T-helper 9 cell (primary cell): Measurements from ENCODE around the gene PRKAR1A.
"Not testable (repeated sequence)": the region's sequence is repeated elsewhere in the genome, so short reads cannot be mapped to it uniquely, and the experiment has no call there.

Experiments used
- DNase-seq: peaks from one replicate; pipeline ENCODE4 v3.0.0-alpha.2; 2020

Gene PRKAR1A

GRCh38 chr17:68581863-68582645 lies 69.8 kb downstream of the PRKAR1A start:
- DNase-seq: no peak

GRCh38 chr17:68582867-68583266 lies 70.6 kb downstream of the PRKAR1A start:
- not testable (repeated sequence) for DNase-seq

- DNase-seq: no peak
These were observed 72.5 kb downstream of the PRKAR1A start for GRCh38 chr17:68584581-68585303.

- no peak for DNase-seq
These were observed 73.4 kb downstream of the PRKAR1A start for GRCh38 chr17:68585643-68586042.

DNA sequence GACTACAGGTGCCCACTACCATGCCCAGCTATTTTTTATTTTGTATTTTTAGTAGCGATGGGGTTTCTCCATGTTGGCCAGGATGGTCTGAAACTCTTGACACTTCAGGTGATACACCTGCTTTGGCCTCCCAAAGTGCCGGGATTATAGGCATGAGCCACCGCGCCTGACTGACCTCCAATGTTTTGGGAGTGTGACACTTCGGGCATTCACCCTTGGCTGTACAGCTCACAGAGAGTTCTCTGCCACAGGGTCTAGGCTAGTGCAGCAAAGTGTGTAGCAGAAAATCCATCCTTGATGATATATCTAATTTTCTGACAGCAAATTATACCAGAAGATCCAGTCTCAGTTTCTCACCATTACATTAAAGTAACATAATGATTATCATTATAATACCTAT lies 74.8 kb downstream of the PRKAR1A start:
- no peak for DNase-seq

DNA sequence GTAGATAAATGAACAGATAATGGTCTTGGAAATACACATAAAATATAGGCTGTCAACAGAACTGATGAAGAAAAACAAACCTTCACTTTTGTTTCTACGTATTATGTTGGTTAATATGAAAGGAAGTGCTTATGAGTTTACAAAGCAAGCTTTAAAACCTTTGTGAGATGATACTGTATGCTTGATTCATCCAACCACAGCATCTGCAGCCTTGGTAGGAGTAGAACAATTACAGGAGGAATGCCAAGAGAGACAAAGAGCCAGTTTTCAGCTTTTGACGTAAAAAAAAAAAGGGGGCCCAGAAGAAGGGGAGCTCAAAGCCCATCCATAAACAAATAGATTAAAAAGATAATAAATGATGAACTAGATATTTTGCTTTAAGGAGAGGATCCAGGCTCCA lies 75.6 kb downstream of the PRKAR1A start:
- DNase-seq: no peak

- DNase-seq: no peak
These were observed 76.1 kb downstream of the PRKAR1A start for GRCh38 chr17:68588362-68588761.

GRCh38 chr17:68589086-68589485 lies 76.9 kb downstream of the PRKAR1A start:
- DNase-seq: no peak

GRCh38 chr17:68591583-68591982 lies 79.4 kb downstream of the PRKAR1A start:
- no peak for DNase-seq

DNA sequence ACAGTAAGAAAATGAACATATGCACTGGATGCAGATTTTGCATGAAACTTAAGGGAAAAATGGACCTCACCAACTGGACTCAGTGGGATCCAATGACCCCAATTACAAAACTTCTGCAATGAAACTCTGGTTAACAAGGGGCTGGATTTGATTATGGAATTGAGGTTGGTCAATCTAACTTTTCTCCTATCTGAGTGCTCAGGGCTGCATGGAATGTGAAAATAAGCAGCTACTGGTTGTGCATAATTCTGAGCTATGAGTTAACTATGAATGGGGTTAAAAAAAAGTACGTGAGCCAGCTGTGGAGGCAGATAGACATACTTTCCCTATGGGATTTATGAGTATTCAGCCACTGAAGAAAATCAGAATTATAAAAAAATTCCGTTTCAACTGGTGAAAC lies 79.8 kb downstream of the PRKAR1A start:
- DNase-seq: no peak

DNA sequence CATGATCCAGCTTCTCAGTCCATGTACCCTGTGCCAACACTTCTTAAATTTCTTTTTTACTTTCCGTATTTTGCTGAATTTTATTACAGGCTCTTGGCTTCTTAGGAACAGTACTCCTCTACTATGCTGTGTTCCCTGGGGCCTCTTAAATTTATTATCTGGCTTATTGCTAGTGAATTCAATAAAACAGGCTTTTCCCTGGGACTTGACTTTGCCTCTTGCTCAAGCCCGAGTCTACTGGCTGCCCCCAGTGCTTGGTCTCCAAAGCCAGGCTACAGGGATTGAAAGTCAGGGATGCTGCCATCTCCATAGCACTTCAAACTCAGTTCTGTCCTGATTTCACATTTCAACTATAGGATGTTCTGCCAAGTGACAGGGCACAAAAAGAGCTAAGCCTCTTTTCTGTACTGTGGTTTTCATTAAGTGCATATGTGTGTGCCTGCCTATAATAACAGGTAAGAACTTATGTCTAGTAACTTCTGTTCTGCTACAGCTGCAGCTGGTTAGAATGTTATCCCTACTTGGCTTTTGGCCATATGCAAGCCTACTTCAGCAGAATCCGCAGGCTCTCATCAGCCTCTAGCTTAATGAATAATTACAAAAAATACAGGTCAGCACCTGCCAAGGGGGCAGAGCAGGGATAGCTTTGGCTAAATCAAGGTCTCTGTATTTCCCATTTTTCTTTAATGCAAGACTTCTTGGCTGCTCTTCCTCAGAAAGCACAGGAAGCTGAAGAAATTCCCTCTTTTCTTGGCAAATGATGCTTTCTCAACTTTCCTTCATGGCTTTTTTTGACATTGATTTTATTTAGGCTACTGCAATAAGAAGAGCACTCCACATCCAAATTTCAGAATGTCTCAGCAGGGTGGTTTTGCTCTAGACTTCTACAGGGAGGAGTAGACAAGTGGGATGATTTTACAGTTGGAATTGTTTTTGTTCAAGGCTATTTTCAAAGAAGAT lies 80.7 kb downstream of the PRKAR1A start:
- DNase-seq: no peak

DNA sequence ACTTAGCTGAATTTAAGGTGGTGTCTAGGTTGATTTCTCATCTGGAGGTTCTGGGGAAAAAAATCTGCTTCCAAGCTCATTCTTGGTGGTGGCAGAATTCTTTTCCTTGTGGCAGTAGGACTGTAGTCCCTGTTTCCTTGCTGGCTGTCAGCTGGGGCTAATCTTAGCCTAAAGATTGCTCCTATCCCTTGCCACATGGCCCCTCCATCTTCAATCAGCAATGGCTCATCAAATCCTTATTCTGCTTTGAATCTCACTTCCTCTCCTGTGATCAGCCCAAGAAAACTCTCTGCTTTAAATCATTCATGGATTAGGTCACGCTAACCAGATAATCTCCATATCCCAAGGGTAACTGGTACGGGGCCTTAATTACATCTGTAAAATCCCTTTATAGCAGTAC lies 82.3 kb downstream of the PRKAR1A start:
- DNase-seq: no peak

- no peak for DNase-seq
These were observed 83.3 kb downstream of the PRKAR1A start for GRCh38 chr17:68595496-68595895.

GRCh38 chr17:68595986-68596385 lies 83.8 kb downstream of the PRKAR1A start:
- no peak for DNase-seq

DNA sequence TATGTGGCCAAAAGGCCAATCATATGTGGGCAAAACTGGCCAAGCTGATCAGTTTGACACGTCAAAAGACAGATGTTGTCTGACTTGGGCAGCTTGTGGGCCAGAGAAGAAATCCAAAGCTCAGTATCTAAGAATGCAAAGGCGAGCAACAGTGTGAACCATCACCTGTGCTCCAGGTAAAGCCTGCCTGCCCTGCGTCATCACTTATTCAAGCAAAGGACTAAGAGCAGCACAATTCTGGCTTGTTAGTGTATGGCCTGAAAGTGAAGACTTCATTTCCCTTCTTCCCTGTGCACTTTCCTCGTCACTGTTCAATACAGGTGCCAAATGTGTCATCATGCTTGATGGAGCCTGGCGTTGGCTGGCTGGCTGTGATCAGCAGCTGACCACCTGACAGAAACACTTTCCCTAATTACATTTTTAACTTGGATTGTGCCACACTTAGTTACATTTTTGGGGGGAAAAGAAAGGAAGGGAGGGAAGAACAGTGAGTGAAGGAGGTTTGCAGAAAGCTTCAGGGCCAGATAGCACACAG lies 84.2 kb downstream of the PRKAR1A start:
- no peak for DNase-seq

DNA sequence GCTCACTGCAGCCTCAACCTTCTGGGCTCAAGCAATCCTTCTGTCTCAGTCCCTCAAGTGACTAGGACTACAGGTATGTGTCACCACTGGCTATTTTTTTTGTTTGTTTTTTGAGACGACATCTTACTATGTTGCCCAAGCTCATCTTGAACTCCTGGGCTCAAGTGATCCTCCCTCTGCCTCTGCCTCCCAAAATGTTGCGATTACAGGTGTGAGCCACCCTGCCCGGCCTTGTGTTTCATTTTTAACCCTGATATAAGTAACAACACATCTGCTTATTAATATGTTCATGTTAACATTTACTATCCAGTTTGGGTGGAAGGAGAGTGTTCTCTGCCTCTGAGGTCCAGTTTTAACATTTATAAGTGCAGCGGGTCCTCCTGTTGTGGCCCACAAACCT lies 85.8 kb downstream of the PRKAR1A start:
- DNase-seq: no peak

GRCh38 chr17:68598545-68598961 lies 86.3 kb downstream of the PRKAR1A start:
- no peak for DNase-seq

DNA sequence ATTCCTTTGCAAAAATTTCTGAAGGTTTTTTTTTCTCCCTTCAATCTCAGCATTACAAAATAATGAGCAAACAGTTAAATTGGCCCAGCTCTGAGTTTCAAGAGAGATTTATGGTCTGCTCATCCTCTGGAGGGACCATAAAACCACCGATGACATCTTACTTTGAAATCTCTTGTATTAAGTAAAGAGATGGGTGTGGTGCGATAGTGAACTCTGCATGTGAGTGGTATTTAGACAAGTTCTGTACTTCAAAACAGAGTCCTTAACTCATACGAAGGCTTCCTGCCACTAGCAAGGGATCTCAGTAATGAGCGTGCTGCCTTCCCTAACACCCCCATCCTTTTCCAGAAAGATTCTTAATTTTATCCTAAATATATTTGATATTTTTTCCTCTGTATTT lies 86.9 kb downstream of the PRKAR1A start:
- no peak for DNase-seq

GRCh38 chr17:68599552-68600066 lies 87.4 kb downstream of the PRKAR1A start:
- no peak for DNase-seq

GRCh38 chr17:68600067-68600930 lies 88.1 kb downstream of the PRKAR1A start:
- no peak for DNase-seq
